Daoy (cell line): ENCODE measurements around the gene OR2D3. TPM values are rescaled to one million over a fixed set of nuclear protein-coding genes. Genes with fewer than 3 reads are reported as not detected.
"Not testable (repeated sequence)": the region's sequence is repeated elsewhere in the genome, so short reads cannot be mapped to it uniquely, and the experiment has no call there.

Source experiments
- DNase-seq: peaks from one replicate; pipeline ENCODE4 v3.0.0-alpha.2; 2015; ENCODE audit warnings: low read depth
- total RNA-seq: library from RNA; depleted of rRNA; stranded (reverse); fragments of >200 nt; shearing (Covaris generic); gene quantifications from 2 replicates; pipeline ENCODE4 v1.2.3, GENCODE V29; 2014; rRNA removed

Gene OR2D3
- total RNA-seq, 1 experiment from 2014 or later: not detected

- DNase-seq: no peak
Measured at GRCh38 chr11:6928916-6929315, 8.1 kb downstream of the OR2D3 start.

- no peak for DNase-seq
Measured at GRCh38 chr11:6931146-6931713, 10.4 kb downstream of the OR2D3 start.

- DNase-seq: no peak
Measured at GRCh38 chr11:6932145-6932544, 11.3 kb downstream of the OR2D3 start.

GRCh38 chr11:6941970-6942369 lies 21.2 kb downstream of the OR2D3 start:
- no peak for DNase-seq

GRCh38 chr11:6943131-6943530 lies 22.3 kb downstream of the OR2D3 start:
- no peak for DNase-seq

GRCh38 chr11:6954248-6954647 lies 33.4 kb downstream of the OR2D3 start:
- DNase-seq: not testable (repeated sequence)

GRCh38 chr11:6962141-6962540 lies 41.3 kb downstream of the OR2D3 start:
- no peak for DNase-seq

GRCh38 chr11:6962673-6963072 lies 41.9 kb downstream of the OR2D3 start:
- DNase-seq: no peak

- no peak for DNase-seq
Measured at GRCh38 chr11:6968816-6969215, 48.0 kb downstream of the OR2D3 start.

- not testable (repeated sequence) for DNase-seq
Measured at GRCh38 chr11:6969854-6970253, 49.1 kb downstream of the OR2D3 start.

Other genes with a start within 250 kb of the OR2D3 start
- 95.5 and 120 TPM in 2 replicates for gene MRPL17, start 237.7 kb upstream of the OR2D3 start, total RNA-seq
- gene OR2AG2, start 149.0 kb upstream of the OR2D3 start, total RNA-seq: 0.03 TPM in 1 of 2 replicates, not detected in the other
- not detected in 2 replicates for gene OR2AG1, start 138.0 kb upstream of the OR2D3 start, total RNA-seq
- 0.06 TPM in 1 of 2 replicates, not detected in the other for gene OR6A2, start 121.3 kb upstream of the OR2D3 start, total RNA-seq
- not detected in 2 replicates for gene OR10A5, start 75.3 kb upstream of the OR2D3 start, total RNA-seq
- not detected in 2 replicates for gene OR10A2, start 57.9 kb upstream of the OR2D3 start, total RNA-seq
- gene OR10A4, start 44.4 kb upstream of the OR2D3 start, total RNA-seq: not detected in 2 replicates
- gene OR2D2, start 28.5 kb upstream of the OR2D3 start, total RNA-seq: not detected in 2 replicates
- gene ZNF215, start 5.4 kb downstream of the OR2D3 start, total RNA-seq: 3.8 and 5.5 TPM in 2 replicates
- 1.8 and 4.6 TPM in 2 replicates for gene ZNF214, start 99.3 kb downstream of the OR2D3 start, total RNA-seq
- 0.48 and 0.63 TPM in 2 replicates for gene NLRP14, start 99.5 kb downstream of the OR2D3 start, total RNA-seq
- gene RBMXL2, start 168.0 kb downstream of the OR2D3 start, total RNA-seq: not detected in 2 replicates